Peyer's patch (tissue), 4 donors: Measurements from ENCODE around the gene MKS1. TPM values are rescaled to one million over a fixed set of nuclear protein-coding genes. Genes with fewer than 3 reads are reported as not detected.

Experiments
- DNase-seq, 3 donors: peaks; one replicate each; pipeline ENCODE4 v3.0.0-alpha.2; 2017 to 2019
- H3K27ac ChIP-seq, 4 donors: fragments of 200-600 bp; sonication (generic); one replicate each; pipeline ENCODE4 v1.5.1; 2016 to 2019
- H3K27me3 ChIP-seq, 2 donors: fragments of 200-600 bp; sonication (generic); one replicate each; pipeline ENCODE4 v1.5.1; 2019
- H3K36me3 ChIP-seq, 3 donors: fragments of 200-600 bp; sonication (generic); one replicate each; pipeline ENCODE4 v1.5.1; 2016 to 2019
- H3K4me1 ChIP-seq, 4 donors: fragments of 200-600 bp; sonication (generic); one replicate each; pipeline ENCODE4 v1.5.1; 2016 to 2019
- H3K4me3 ChIP-seq, 4 donors: fragments of 200-600 bp; sonication (generic); 1 replicate in 3 of 4; 2 replicates in 1 of 4; pipeline ENCODE4 v1.5.1; 2016 to 2019; ENCODE audit warnings: mild to moderate bottlenecking in 1 of 4
- H3K9me3 ChIP-seq, 4 donors: fragments of 200-600 bp; sonication (generic); one replicate each; pipeline ENCODE4 v1.5.1; 2016 to 2019; ENCODE audit warnings: mild to moderate bottlenecking in 1 of 4
- CTCF ChIP-seq, 6 experiments: fragments of 450-650 bp in 4 of 6; fragments of 200-600 bp in 2 of 6; sonication (generic) in 1 of 6; IDR thresholded peaks; one replicate each; pipeline ENCODE4 v1.5.1; 2017 to 2019; ENCODE audit warnings: antibody characterized with exemption in 6 of 6, mild to moderate bottlenecking in 3 of 6, moderate library complexity in 1 of 6
- POLR2A ChIP-seq, 2 donors: fragments of 450-650 bp; IDR thresholded peaks; one replicate each; pipeline ENCODE4 v1.5.1; 2017; ENCODE audit warnings: antibody characterized with exemption in 2 of 2, mild to moderate bottlenecking in 2 of 2, moderate library complexity in 2 of 2
- total RNA-seq, 4 donors: library from RNA; depleted of rRNA; stranded (reverse); fragments of >200 nt; gene quantifications; one replicate each; pipeline ENCODE4 v1.1.0, GENCODE V29; 2016

Gene MKS1
- total RNA-seq, 4 donors from 2014 or later = 6.7 to 20.9 (median 14.8) TPM

GRCh38 chr17:58231641-58232040 lies 12.6 kb upstream of the MKS1 start:
- Histone ChIP-seq H3K36me3 (no peaks in the 10 kb centered on the region), H3K27me3 (no peaks in the 10 kb centered on the region), H3K27ac (no peak overlapping the region), H3K9me3 (no peaks in the 10 kb centered on the region), H3K4me1 (peaks cover 0 to 6% (median 0%) of the 10 kb centered on the region in 4 donors), H3K4me3 (no peak overlapping the region)
- no peak for DNase-seq
- TF ChIP-seq CTCF (IDR thresholded peaks at IDR 0.05) (no peak), POLR2A (IDR thresholded peaks at IDR 0.05) (no peak)

GRCh38 chr17:58229881-58230280 lies 10.8 kb upstream of the MKS1 start:
- no peak overlapping the region for H3K4me3 ChIP-seq
- no peaks in the 10 kb centered on the region for H3K36me3 ChIP-seq
- H3K9me3 ChIP-seq = no peaks in the 10 kb centered on the region
- TF ChIP-seq CTCF (IDR thresholded peaks at IDR 0.05) = no peak
- no peak for TF ChIP-seq POLR2A (IDR thresholded peaks at IDR 0.05)
- DNase-seq = no peak
- H3K27me3 ChIP-seq = no peaks in the 10 kb centered on the region
- no peak overlapping the region for H3K27ac ChIP-seq
- peaks cover 0 to 6% (median 0%) of the 10 kb centered on the region in 4 donors for H3K4me1 ChIP-seq

GRCh38 chr17:58229384-58229783 lies 10.3 kb upstream of the MKS1 start:
- Histone ChIP-seq H3K4me1 (peaks cover 0 to 6% (median 0%) of the 10 kb centered on the region in 4 donors), H3K36me3 (no peaks in the 10 kb centered on the region), H3K27me3 (no peaks in the 10 kb centered on the region), H3K27ac (no peak overlapping the region), H3K4me3 (no peak overlapping the region), H3K9me3 (no peaks in the 10 kb centered on the region)
- DNase-seq = no peak
- TF ChIP-seq CTCF (IDR thresholded peaks at IDR 0.05) = no peak
- no peak for TF ChIP-seq POLR2A (IDR thresholded peaks at IDR 0.05)

- Histone ChIP-seq H3K27me3 (no peaks in the 10 kb centered on the region), H3K36me3 (no peaks in the 10 kb centered on the region), H3K27ac (no peak overlapping the region), H3K4me1 (peaks cover 0 to 6% (median 0%) of the 10 kb centered on the region in 4 donors), H3K9me3 (no peaks in the 10 kb centered on the region), H3K4me3 (no peak overlapping the region)
- no peak for TF ChIP-seq POLR2A (IDR thresholded peaks at IDR 0.05)
- TF ChIP-seq CTCF (IDR thresholded peaks at IDR 0.05) = no peak
- no peak for DNase-seq
Measured at GRCh38 chr17:58228679-58229078, 9.6 kb upstream of the MKS1 start.

- H3K9me3 ChIP-seq = no peaks in the 10 kb centered on the region
- no peak overlapping the region for H3K4me3 ChIP-seq
- H3K4me1 ChIP-seq = peaks cover 0 to 6% (median 0%) of the 10 kb centered on the region in 4 donors
- H3K27me3 ChIP-seq = no peaks in the 10 kb centered on the region
- H3K36me3 ChIP-seq = no peaks in the 10 kb centered on the region
- DNase-seq = no peak
- no peak for TF ChIP-seq CTCF (IDR thresholded peaks at IDR 0.05)
- TF ChIP-seq POLR2A (IDR thresholded peaks at IDR 0.05) = no peak
- no peak overlapping the region for H3K27ac ChIP-seq
Measured at GRCh38 chr17:58227733-58228132, 8.7 kb upstream of the MKS1 start.

GRCh38 chr17:58224315-58224714 lies 5.3 kb upstream of the MKS1 start:
- Histone ChIP-seq H3K27me3 (no peaks in the 10 kb centered on the region), H3K27ac (no peak overlapping the region), H3K9me3 (no peaks in the 10 kb centered on the region), H3K4me1 (peaks cover 0 to 6% (median 0%) of the 10 kb centered on the region in 4 donors), H3K36me3 (no peaks in the 10 kb centered on the region), H3K4me3 (no peak overlapping the region)
- DNase-seq = no peak
- TF ChIP-seq CTCF (IDR thresholded peaks at IDR 0.05) (no peak), POLR2A (IDR thresholded peaks at IDR 0.05) (no peak)
